Left renal pelvis (tissue), 4 donors: ENCODE results near the gene UBXN7. TPM values are rescaled to one million over a fixed set of nuclear protein-coding genes. Genes with fewer than 3 reads are reported as not detected.
"Not testable (repeated sequence)": the region's sequence is repeated elsewhere in the genome, so short reads cannot be mapped to it uniquely, and the experiment has no call there.

ENCODE experiments used
- DNase-seq, 4 donors: peaks; one replicate each; pipeline ENCODE4 v3.0.0-alpha.2; 2013; ENCODE audit warnings: low read depth in 4 of 4, low spot score in 3 of 4
- polyA plus RNA-seq, 4 donors: library from polyadenylated mRNA; unstranded; fragments of 120-200 nt; gene quantifications; one replicate each; pipeline ENCODE4 v1.2.1, GENCODE V29; 2013; ENCODE audit not compliant: insufficient read length in 4 of 4

Gene UBXN7
- polyA plus RNA-seq, 4 donors, result 30.5 to 36.7 (median 33.3) TPM

DNA sequence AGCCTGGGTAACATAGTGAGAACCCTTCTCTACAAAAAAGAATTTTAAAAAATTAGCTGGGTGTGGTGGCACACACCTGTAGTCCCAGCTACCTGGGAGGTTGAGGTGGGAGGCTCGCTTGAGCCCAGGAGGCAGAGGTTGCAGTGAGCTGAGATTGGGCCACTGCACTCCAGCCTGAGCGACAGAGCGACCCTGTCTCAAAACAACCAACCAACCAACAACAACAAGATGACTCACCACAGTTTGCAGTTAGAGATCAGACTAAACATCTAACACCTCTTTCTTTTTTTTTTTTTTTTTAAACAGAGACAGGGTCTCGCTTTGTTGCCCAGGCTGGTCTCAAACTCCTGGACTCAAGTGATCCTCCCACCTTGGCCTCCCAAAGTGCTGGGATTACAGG lies 73.7 kb downstream of the UBXN7 start:
- DNase-seq, result not testable (repeated sequence)

DNA sequence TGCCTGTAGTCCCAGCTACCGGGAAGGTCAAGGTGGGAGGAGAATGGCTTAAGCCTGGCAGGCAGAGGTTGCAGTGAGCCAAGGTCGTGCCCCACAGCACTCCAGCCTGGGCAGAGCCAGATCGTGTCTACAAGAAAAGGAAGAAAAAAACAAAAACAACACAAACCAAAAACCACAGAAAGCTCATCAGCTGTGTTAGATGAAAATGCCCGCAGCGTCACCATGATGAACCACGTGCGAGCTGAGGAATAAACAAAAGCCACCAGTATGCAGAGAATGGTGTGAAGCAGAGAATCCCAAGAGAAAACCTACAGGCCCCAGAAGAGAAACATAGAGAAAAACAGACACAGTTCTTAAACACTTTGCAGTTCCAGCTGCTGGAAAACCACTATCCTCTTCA lies 74.3 kb downstream of the UBXN7 start:
- no peak for DNase-seq

GRCh38 chr3:196356556-196356955 lies 75.7 kb downstream of the UBXN7 start:
- DNase-seq, result no peak

DNA sequence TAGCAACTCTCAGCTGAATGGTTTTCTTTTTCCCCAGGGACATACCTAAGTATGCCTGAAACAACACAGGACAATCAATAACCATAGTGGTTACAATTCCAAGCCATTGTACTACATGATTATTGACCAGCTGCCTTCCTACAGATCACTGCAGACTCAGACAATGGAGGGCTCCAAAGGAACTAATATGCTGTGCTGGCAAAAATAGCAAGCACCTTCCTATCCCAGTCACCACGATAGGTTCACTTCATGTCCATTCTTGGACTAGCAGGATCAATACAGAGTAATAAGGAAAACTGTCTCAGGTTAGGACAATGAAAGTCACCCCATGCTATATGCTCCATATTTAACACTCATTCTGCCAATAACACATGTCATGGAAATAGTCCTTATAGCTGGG lies 76.6 kb downstream of the UBXN7 start:
- no peak for DNase-seq

DNA sequence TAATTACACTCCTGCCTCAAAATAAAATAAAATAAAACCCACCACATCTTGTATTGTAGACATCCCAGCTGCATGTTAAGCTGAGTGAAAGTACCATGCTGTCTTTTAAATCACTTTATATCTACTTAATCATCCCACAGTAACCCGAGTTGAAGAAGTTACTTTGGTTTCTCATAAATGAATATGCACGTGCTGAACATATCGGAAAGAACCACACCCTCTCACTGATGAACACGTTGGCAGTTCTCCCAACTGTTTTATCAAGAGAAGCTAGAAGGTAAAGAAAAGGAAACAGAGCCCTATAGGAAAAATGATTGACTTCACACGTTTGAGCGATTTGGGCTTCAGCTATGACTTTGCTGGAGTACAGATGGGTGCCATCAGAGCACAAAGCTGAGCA lies 78.1 kb downstream of the UBXN7 start:
- DNase-seq, result no peak

DNA sequence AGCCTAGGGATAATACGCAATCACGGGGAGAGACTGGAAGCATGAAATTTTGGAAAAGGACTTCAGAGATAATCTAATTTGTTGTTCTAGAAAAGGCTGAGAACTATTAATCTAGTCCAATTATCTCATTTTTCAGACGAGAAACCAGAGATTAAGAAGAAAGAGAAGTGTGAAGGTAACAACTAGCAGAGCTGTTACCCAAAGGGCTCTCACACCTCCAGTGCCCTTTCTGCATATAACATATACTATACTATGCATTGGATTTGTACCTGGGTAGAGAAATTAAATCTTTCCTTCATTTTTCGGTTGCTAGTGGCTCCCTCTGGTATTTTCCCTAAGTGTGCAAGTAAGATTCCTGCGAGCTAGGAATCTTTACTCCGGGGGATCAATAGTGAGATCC lies 80.7 kb downstream of the UBXN7 start:
- no peak for DNase-seq

DNA sequence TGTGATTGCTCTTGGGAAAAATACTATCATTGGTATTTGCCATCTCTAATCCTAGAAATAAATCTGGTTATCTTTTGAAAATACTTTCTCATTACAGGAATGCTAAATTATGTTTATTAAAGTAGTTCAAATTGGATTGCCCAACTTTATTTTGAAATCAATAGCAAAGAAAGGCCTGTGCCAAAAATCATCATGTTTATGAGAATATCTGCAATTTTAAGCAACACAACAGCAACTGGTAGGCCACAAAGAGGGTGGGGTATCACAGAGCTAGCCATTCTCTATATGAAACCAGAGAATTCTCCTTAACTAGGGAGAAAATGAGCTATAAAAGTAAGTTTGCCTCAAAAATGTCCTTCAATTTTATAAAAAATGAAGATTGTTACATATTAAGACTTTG lies 82.2 kb downstream of the UBXN7 start:
- DNase-seq, result no peak

DNA sequence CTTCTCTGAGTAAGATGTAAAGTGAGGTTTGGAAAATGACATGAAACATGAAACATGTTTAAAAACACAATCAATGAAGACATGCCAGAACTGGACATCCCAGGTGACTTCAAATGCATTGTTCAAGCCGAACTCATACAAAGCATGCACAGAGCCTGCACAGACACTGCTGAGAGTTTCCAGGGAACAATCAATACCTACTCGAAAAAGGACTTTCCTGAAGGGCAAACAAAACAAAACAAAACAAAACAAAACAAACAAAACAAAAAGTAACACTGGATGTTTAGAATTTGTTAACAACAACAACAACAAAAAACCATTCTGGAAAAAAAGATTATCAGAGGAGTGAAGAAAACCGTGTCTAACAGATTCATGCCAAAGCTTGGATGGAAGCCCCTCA lies 83.5 kb downstream of the UBXN7 start:
- DNase-seq, result no peak

- DNase-seq, result no peak
Observed at GRCh38 chr3:196344663-196345062, 87.6 kb downstream of the UBXN7 start.

DNA sequence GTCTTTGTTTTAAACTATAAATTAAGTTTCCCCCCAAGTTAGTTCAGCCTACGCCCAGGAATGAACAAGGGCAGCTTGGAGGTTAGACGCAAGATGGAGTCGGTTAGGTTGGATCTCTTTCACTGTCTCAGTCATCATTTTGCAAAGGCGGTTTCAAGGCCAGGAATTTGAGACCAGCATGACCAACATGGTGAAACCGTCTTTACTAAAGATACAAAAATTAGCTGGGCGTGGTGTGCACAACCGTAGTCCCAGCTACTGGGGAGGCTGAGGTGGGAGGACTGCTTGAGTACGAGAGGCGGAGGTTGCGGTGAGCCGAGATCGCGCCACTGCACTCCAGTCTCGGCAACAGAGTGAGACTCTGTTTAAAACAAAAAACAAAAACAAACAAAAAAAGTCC lies 88.3 kb downstream of the UBXN7 start:
- not testable (repeated sequence) for DNase-seq

GRCh38 chr3:196341137-196341536 lies 91.1 kb downstream of the UBXN7 start:
- no peak for DNase-seq

GRCh38 chr3:196340466-196340865 lies 91.8 kb downstream of the UBXN7 start:
- DNase-seq, result no peak

DNA sequence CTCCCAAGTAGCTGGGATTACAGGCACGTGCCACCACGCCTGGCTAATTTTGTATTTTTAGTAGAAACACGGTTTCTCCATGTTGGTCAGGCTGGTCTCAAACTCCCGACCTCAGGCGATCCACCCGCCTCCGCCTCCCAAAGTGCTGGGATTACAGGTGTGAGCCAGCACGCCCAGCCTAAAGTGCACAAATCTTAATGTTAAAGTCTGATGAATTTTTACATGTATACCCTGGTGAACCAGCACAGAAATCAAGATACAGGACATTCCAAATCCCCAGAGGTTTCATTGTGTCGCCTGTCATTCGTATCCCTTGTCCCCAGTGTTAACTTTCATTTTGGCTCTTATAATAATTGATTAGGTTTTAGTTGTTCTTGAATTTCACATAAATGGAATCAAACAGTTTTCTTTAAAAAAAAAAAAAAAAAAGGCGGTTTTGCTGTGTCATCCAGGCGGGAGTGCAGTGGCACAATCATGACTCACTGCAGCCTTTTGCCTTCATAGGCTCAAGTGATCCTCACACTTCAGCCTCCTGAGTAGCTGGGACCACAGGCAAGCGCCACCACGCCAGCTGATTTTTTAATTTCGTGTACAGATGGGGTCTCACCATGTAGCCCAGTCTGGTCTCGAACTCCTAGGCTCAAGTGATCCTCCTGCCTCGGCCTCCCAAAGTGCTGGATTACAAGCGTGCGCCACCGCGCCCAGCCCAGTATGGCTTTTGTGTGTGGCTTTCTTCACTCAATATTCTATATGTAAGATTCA lies 92.6 kb downstream of the UBXN7 start:
- DNase-seq, result no peak

DNA sequence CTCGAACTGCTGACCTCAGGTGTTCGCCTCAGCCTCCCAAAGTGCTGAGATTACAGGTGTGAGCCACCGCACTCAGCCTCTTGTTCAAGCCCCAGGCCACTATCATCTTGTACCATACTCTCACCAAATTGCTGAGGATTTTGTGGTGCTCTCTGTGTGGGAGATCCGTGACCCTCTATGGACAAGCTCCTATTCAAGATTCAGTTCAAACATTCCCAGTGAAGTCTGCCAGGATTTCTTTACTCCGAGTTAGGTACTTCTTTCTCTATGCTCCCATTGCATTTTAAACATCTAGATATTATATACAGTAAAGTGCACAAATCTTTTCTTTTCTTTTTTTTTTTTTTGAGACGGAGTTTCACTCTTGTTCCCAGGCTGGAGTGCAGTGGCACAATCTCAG lies 93.2 kb downstream of the UBXN7 start:
- DNase-seq, result no peak

GRCh38 chr3:196336319-196337145 lies 95.7 kb downstream of the UBXN7 start:
- no peak for DNase-seq

DNA sequence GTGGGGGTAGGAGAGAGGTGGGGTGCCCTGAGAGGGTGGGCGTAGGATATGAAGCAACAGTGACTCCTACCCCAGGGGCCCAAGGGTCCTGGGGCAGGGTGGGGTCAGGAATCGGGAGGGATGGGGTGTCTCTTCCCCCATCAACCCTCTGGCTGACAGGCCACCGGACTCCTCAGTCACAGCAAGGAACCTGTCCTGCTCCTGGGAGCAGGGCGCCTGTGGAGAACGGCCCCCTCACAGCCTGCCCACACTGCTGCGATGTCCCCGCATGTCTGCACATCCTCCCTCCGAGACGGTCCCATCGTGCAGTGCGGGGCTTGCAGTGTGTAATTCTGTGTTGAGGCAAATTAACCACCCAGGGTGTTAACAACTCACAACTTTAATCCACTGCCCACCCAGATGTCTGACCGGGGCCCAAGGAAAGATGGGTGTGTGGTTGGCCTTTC lies 96.7 kb downstream of the UBXN7 start:
- no peak for DNase-seq

DNA sequence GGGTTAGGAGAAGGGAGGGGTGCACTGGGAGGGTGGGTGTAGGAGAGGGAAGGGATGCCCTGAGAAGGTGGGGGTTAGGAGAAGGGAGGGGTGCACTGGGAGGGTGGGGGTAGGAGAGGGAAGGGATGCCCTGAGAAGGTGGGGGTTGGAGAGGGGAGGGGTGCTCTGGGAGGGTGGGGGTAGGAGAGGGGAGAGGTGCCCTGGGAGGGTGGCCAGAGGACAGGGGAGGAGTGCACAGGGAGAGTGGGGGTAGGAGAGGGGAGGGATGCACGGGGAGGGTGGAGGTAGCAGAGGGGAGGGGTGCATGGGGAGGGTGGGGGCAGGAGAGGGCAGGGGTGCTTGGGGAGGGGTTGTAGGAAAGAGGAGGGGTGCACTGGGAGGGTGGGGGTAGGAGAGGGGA lies 97.2 kb downstream of the UBXN7 start:
- DNase-seq, result no peak

DNA sequence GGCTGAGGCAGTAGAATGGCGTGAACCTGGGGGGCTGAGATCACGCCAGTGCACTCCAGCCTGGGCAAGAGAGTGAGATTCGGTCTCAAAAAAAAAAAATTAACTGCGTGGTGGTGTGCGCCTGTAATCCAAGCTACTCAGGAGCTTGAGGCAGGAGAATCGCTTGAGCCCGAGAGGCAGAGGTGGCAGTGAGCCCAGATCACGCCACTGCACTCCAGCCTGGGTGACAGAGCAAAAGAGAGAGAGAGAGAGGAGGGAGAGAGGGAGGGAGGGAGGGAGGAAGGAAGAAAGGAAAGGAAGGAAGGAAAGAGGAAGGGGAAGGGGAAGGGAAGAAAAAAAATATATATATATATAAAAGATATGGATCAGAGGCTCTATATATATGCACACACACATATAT lies 100.1 kb downstream of the UBXN7 start:
- no peak for DNase-seq

DNA sequence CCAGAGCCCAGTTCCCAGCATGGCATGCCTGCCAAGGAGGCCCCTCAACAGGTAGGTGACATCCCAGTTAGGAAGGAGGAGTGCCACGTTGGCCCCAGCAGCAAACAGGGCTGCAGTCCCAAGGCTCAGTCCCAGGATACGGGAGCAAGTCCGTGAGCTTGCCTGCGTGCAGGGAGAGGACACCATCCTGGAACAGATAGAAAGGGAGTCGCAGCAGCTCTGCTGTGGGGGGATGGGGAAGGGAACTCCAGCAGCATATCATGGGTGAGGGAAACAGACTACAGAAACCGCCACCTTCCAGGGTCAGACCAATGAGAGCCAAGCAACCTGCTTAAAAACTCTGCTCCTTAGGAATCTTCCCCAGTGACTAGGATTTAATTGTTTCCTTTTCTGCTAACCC lies 104.8 kb downstream of the UBXN7 start:
- no peak for DNase-seq

GRCh38 chr3:196326936-196327335 lies 105.3 kb downstream of the UBXN7 start:
- no peak for DNase-seq

DNA sequence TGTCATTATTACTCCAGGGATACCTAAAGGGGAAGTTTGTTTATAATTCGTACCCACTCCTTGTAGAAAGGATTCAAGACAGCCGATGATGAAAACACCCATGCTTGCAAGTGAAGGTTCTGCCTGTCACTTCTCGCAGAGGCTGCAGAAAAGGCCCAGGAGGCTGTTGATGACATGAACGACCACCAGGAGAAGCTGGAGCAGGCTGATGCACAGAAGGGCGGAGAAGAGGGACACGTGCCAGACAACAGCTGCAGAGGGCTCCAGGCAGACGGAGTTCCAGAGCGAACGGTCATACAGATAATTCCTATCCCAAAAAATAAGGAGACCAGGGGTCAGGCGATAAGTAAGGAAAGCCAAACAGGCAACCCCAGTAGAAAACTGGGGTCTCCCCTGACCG lies 108.5 kb downstream of the UBXN7 start:
- DNase-seq, result peak in 1 of 4 donors; percentile 10

DNA sequence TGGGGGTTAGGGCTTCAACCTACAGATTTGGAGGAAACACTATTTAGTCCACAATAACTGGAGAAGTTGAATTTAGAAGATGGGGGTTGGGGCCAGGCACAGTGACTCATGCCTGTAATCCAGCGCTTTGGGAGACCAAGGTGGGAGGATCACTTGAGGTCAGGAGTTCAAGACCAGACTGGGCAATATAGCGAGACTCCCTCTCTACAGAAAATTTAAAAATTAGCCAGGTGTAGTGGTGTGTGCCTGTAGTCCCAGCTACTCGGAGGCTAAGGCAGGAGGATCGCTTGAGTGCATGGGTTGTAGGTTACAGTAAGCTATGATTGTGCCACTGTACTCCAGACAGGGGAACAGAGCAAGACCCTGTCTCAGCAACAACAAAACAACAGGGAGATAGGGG lies 109.2 kb downstream of the UBXN7 start:
- no peak for DNase-seq
